Astrocyte of the spinal cord (primary cell): Measurements from ENCODE around the gene NOP56.

Source experiments
- DNase-seq: peaks from one replicate; pipeline ENCODE4 v3.0.0; 2011; ENCODE audit warnings: low read depth, low spot score
- H3K4me3 ChIP-seq: 2 replicates; pipeline ENCODE4 v1.5.1; 2011; ENCODE audit warnings: low read depth, mild to moderate bottlenecking, low read length, moderate library complexity
- CTCF ChIP-seq: IDR thresholded peaks from 2 replicates; pipeline ENCODE4 v1.5.1; 2012; ENCODE audit warnings: low read depth, mild to moderate bottlenecking, low read length, inconsistent platforms
- in situ Hi-C: cut with HindIII; loops from 2 replicates; pipeline ENCODE4 v1.10.0; 2017; ENCODE audit warnings: low sequenced_read_pairs

NOP56 gene

GRCh38 chr20:2707353-2708072 is 55.1 kb downstream of the NOP56 start:
- no peak for DNase-seq
- in situ Hi-C loops = no loop called here
- no peak for TF ChIP-seq CTCF
- no peak overlapping the region for H3K4me3 ChIP-seq
